Adrenal gland (tissue), 12 donors: ENCODE measurements around the gene RPRML. TPM values are rescaled to one million over a fixed set of nuclear protein-coding genes. Genes with fewer than 3 reads are reported as not detected.

Experiments used
- DNase-seq, 7 donors: peaks; one replicate each; pipeline ENCODE4 v3.0.0-alpha.2; 2019 to 2020
- H3K27ac ChIP-seq, 5 donors: fragments of 200-600 bp; sonication (generic) in 4 of 5; 1 replicate in 3 of 5; 2 replicates in 2 of 5; pipeline versions ENCODE4 v1.5.1 to v1.8.0; 2016 to 2020; ENCODE audit warnings: mild to moderate bottlenecking in 1 of 5
- H3K27me3 ChIP-seq: fragments of 200-600 bp; 2 replicates; pipeline ENCODE4 v1.8.0; 2021
- H3K36me3 ChIP-seq, 2 donors: fragments of 200-600 bp; replicated peaks in 1 of 2; 1 replicate in 1 of 2; 2 replicates in 1 of 2; pipeline versions ENCODE4 v1.5.1 to v1.8.0; 2018 to 2022
- H3K4me1 ChIP-seq, 2 donors: fragments of 200-600 bp; replicated peaks in 1 of 2; 1 replicate in 1 of 2; 2 replicates in 1 of 2; pipeline versions ENCODE4 v1.5.1 to v1.8.0; 2018 to 2021
- H3K4me3 ChIP-seq, 4 donors: fragments of 200-600 bp; sonication (generic) in 3 of 4; one replicate each; pipeline ENCODE4 v1.5.1; 2016 to 2018
- H3K9me3 ChIP-seq, 3 donors: fragments of 200-600 bp; sonication (generic) in 1 of 3; replicated peaks in 1 of 3; 1 replicate in 2 of 3; 2 replicates in 1 of 3; pipeline versions ENCODE4 v1.5.1 to v1.8.0; 2016 to 2021
- POLR2A ChIP-seq, 2 donors: fragments of 450-650 bp; IDR thresholded peaks; one replicate each; pipeline ENCODE4 v1.6.1; 2017; ENCODE audit warnings: antibody characterized with exemption in 2 of 2, mild to moderate bottlenecking in 2 of 2, moderate library complexity in 1 of 2
- WGBS, 4 donors: extraction: QIAGEN DNeasy Blood & Tissue Kit in 2 of 4; methylation state at CpG; one replicate each; pipeline versions ENCODE4 v1.1.5 to v1.1.7; 2013 to 2017; 5-methylcytosine and 5-hydroxymethylcytosine counted together
- intact Hi-C, 2 donors: fragments of 100-400 bp; cut with DNase I; formaldehyde crosslinking; loops; one replicate each; pipeline versions ENCODE4 v1.14.1 to v1.15.0; 2022 to 2023
- polyA plus RNA-seq, 3 donors: library from polyadenylated mRNA; stranded (reverse); fragments of 200-250 nt in 2 of 3; fragments of 350-450 nt in 1 of 3; fragmentation: Illumina TruSeq in 1 of 3; extraction: RNeasy Lipid Tissue Mini Kit (QIAGEN cat#74804) in 1 of 3; gene quantifications; one replicate each; pipeline ENCODE4 v1.2.3, GENCODE V29; 2013 to 2014
- total RNA-seq, 9 donors: library from RNA; depleted of rRNA in 4 of 9; stranded (reverse); fragments of >200 nt in 4 of 9; fragments of 120-200 nt in 1 of 9; fragmentation: NEBNext Ultra II Directional in 1 of 9; extraction: Animal tissue kit (Norgen Biotek cat#: 25700) in 1 of 9; gene quantifications; one replicate each; pipeline versions ENCODE4 v1.1.0 to v1.2.4, GENCODE V29; 2013 to 2023
- TF ChIP-seq, protein P1 (sequence below), 6 experiments: fragments of 450-650 bp in 4 of 6; fragments of 200-600 bp in 2 of 6; sonication (generic) in 1 of 6; IDR thresholded peaks; 1 replicate in 5 of 6; 2 replicates in 1 of 6; pipeline versions ENCODE4 v1.5.1 to v1.8.0; 2016 to 2021; ENCODE audit warnings: antibody characterized with exemption in 6 of 6, mild to moderate bottlenecking in 2 of 6, moderate library complexity in 1 of 6
- donor health status: healthy with polysubstance abuse.
- donor health status: Bipolar disorder and iron deficiency.
- donor health status: DM: yes; HTN: yes; CAD: no.
- donor health status: DM: no; HTN: no; CAD: no.
- donor health status: DM: no; HTN: no; CAD: no.
- donor health status: DM: yes; HTN: yes; CAD: no.

The RPRML gene
- total and polyA plus RNA-seq, 12 donors = 0.07 TPM; not detected in 11

GRCh38 chr17:46984892-46985291 is 5.8 kb upstream of the RPRML start:
- intact Hi-C loops = no loop called here
- TF ChIP-seq POLR2A (IDR thresholded peaks at IDR 0.05) = no peak
- TF ChIP-seq, protein P1, sequence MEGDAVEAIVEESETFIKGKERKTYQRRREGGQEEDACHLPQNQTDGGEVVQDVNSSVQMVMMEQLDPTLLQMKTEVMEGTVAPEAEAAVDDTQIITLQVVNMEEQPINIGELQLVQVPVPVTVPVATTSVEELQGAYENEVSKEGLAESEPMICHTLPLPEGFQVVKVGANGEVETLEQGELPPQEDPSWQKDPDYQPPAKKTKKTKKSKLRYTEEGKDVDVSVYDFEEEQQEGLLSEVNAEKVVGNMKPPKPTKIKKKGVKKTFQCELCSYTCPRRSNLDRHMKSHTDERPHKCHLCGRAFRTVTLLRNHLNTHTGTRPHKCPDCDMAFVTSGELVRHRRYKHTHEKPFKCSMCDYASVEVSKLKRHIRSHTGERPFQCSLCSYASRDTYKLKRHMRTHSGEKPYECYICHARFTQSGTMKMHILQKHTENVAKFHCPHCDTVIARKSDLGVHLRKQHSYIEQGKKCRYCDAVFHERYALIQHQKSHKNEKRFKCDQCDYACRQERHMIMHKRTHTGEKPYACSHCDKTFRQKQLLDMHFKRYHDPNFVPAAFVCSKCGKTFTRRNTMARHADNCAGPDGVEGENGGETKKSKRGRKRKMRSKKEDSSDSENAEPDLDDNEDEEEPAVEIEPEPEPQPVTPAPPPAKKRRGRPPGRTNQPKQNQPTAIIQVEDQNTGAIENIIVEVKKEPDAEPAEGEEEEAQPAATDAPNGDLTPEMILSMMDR (IDR thresholded peaks at IDR 0.05) = no peak
- DNase-seq = no peak

DNA sequence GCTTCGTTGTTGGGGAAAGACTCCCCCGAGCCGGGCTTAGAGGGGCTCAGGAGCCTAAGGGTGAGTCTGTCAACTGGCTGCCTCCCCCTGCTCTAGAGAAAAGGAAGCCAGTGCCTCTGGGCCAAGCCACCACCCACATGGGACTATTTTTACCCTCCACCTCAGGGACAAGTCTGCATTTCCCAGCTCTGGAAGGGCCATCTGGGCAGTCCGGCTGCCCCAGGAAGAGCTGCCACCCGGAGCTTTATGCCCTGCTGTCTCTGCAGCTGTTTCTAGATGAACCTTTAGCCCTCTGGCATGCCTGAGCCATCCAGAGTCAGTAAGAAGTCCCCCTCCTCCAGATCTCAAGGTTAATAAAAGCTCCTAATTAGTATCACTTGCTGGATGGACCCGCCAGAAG is 5.3 kb upstream of the RPRML start:
- H3K27ac ChIP-seq = no peak overlapping the region
- H3K4me1 ChIP-seq = peaks cover 0 to 3% of the 10 kb centered on the region in 2 donors
- no peaks in the 10 kb centered on the region for H3K36me3 ChIP-seq
- peaks cover 3% of the 10 kb centered on the region for H3K27me3 ChIP-seq
- TF ChIP-seq, protein P1 (IDR thresholded peaks at IDR 0.05) = no peak
- TF ChIP-seq POLR2A (IDR thresholded peaks at IDR 0.05) = no peak
- H3K9me3 ChIP-seq = no peaks in the 10 kb centered on the region
- DNase-seq = no peak
- no peak overlapping the region for H3K4me3 ChIP-seq
- 44 to 73% (median 53%) methylated on average over 6 of the region's 6 CpGs for whole genome bisulfite sequencing, 4 donors
- intact Hi-C loops = no loop called here

More at GRCh38 chr17:46984892-46985291, 5.8 kb upstream of the RPRML start:
- Histone ChIP-seq H3K27ac (no peak overlapping the region), H3K27me3 (no peaks in the 10 kb centered on the region), H3K4me3 (no peak overlapping the region), H3K36me3 (no peaks in the 10 kb centered on the region), H3K9me3 (no peaks in the 10 kb centered on the region), H3K4me1 (no peaks in the 10 kb centered on the region)
- WGBS, 4 donors = 70 to 76% (median 75%) methylated on average over 5 of the region's 5 CpGs

DNA sequence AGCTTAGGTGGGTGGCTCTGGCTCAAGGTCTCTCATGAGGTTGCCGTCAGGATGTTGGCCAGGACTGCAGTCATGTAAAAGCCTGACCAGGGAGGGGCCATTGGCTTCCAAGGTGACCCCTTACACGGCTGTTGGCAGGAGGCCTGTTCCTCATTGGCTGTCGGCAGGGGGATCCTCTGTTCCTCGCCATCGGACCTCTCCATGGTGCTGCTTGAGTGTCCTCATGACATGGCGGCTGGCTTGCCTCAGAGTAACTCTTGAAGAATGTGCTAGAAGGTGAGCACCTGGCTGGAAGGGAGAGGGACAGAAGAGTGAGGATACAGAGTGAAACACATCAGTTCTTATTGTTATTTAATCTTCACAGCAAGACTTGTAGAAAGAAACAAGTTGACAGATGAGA is 4.7 kb upstream of the RPRML start:
- no peak for DNase-seq
- no peak overlapping the region for H3K27ac ChIP-seq
- TF ChIP-seq, protein P1 (IDR thresholded peaks at IDR 0.05) = no peak
- no peak for TF ChIP-seq POLR2A (IDR thresholded peaks at IDR 0.05)

GRCh38 chr17:46982577-46982976 is 3.5 kb upstream of the RPRML start:
- H3K27ac ChIP-seq = no peak overlapping the region
- intact Hi-C loops = no loop called here
- TF ChIP-seq, protein P1 (IDR thresholded peaks at IDR 0.05) = no peak
- no peak for TF ChIP-seq POLR2A (IDR thresholded peaks at IDR 0.05)
- WGBS, 4 donors = 83 to 95% (median 89%) methylated on average over 6 of the region's 6 CpGs
- DNase-seq = no peak
- H3K4me1 ChIP-seq = peaks cover 10 to 13% of the 10 kb centered on the region in 2 donors
- no peak overlapping the region for H3K4me3 ChIP-seq
- no peaks in the 10 kb centered on the region for H3K36me3 ChIP-seq
- peaks cover 20% of the 10 kb centered on the region for H3K27me3 ChIP-seq
- no peaks in the 10 kb centered on the region for H3K9me3 ChIP-seq

More for the DNA sequence above, 4.7 kb upstream of the RPRML start:
- no peaks in the 10 kb centered on the region for H3K9me3 ChIP-seq
- intact Hi-C loops = no loop called here
- WGBS, 4 donors = 61 to 80% (median 70%) methylated on average over 6 of the region's 6 CpGs
- H3K4me1 ChIP-seq = peaks cover 5 to 8% of the 10 kb centered on the region in 2 donors
- H3K36me3 ChIP-seq = no peaks in the 10 kb centered on the region
- H3K27me3 ChIP-seq = peaks cover 8% of the 10 kb centered on the region
- no peak overlapping the region for H3K4me3 ChIP-seq
